HepG2 (cell line): Measurements from ENCODE around the gene GPR55.

Experiments used
- BORCS8-MEF2B ChIP-seq: sonication (generic); formaldehyde crosslinking; IDR thresholded peaks from 2 replicates; pipeline ENCODE4 v1.8.0; 2022; ENCODE audit warnings: mild to moderate bottlenecking, missing genetic modification reagents
- JUND ChIP-seq: sonication (generic); formaldehyde crosslinking; IDR thresholded peaks from 2 replicates; pipeline ENCODE4 v1.8.0; 2022; ENCODE audit warnings: mild to moderate bottlenecking, missing genetic modification reagents
- KAT7 ChIP-seq: IDR thresholded peaks from 2 replicates; pipeline ENCODE4 v1.6.1; 2018; ENCODE audit warnings: borderline replicate concordance, missing compliant biosample characterization
- MAX ChIP-seq: IDR thresholded peaks from 2 replicates; pipeline ENCODE4 v1.6.1; 2012; ENCODE audit warnings: inconsistent platforms
- RNF219 ChIP-seq: sonication (generic); formaldehyde crosslinking; IDR thresholded peaks from 2 replicates; pipeline ENCODE4 v1.5.0; 2020; ENCODE audit warnings: mild to moderate bottlenecking, missing genetic modification reagents
- ZFP36 ChIP-seq: fragments of 150-350 bp; IDR thresholded peaks from 2 replicates; pipeline ENCODE4 v1.6.1; 2018; ENCODE audit warnings: borderline replicate concordance, low read length, low read depth; ENCODE audit not compliant: partially characterized antibody
- ZIK1 ChIP-seq: sonication (generic); formaldehyde crosslinking; IDR thresholded peaks from 2 replicates; pipeline ENCODE4 v1.5.0; 2020; ENCODE audit warnings: mild to moderate bottlenecking, low read depth, missing genetic modification reagents, borderline replicate concordance
- ZNF17 ChIP-seq: sonication (generic); formaldehyde crosslinking; IDR thresholded peaks from 2 replicates; pipeline ENCODE4 v1.5.0; 2020; ENCODE audit warnings: mild to moderate bottlenecking, missing genetic modification reagents
- ZNF407 ChIP-seq: sonication (generic); formaldehyde crosslinking; IDR thresholded peaks from one replicate; pipeline ENCODE4 v1.5.1; 2020; ENCODE audit warnings: mild to moderate bottlenecking, missing genetic modification reagents; ENCODE audit errors: not compliant biosample characterization
- ZNF788 ChIP-seq: sonication (generic); formaldehyde crosslinking; IDR thresholded peaks from 2 replicates; pipeline ENCODE4 v1.5.0; 2020; ENCODE audit warnings: mild to moderate bottlenecking, missing genetic modification reagents, borderline replicate concordance

GRCh38 chr2:230895536-230896345, 29.3 kb downstream of the GPR55 start:
- TF ChIP-seq ZNF407 (CRISPR knock-in tag) (no peak), JUND (CRISPR knock-in tag) (no peak), ZNF17 (no peak), MAX (no peak), RNF219 (no peak), KAT7 (CRISPR knock-in tag) (no peak), BORCS8-MEF2B (CRISPR knock-in tag) (no peak), ZFP36 (no peak), ZNF788 (CRISPR knock-in tag) (no peak), ZIK1 (CRISPR knock-in tag) (no peak)
